ENCODE measurements around the gene MRPL32. TPM values are rescaled to one million over a fixed set of nuclear protein-coding genes. Genes with fewer than 3 reads are reported as not detected.

The MRPL32 gene
- total RNA-seq, 2 donors from 2014 or later = 15.5 to 25.7 TPM

DNA sequence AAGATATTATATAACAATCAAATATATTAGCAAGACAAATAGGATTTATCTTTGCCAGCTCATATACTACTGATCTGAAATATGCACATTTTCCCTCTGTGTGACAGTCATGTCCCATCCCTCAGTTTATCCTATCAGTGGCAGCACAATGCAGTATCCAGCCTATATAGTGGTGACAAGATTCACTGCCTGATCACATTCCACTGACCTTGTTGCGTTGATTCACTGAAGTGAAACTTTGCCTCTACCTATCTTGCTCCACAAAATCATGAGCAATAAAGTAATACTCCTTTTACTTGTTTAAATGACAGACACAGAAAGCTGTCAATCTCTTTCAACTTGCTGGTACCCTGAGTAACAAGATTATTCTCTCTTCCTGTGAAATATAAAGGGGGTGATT, 6.5 kb upstream of the MRPL32 start:
- intact Hi-C loops (cut with DNase I) = no loop called here
- H3K4me1 ChIP-seq = peaks cover 22% of the 10 kb centered on the region
- ATAC-seq = no peak

DNA sequence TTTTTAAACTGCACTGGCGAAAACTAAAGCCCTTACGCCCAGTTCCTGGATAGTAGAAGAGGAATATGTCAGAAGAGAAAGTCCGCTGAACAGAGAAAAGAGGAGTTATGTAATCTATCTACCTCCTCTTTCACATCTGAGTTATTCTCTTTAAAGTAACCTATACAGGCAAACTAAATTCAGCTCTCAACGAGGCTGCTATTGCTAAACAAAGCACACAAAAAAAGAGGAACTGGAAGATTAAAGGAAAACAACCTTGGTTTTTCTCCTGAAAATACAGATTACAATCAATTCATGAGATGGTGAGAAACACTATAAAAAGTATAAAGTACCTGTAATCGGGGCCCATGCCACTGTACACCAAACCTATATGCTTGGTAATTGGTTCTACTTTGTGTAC, 6.0 kb upstream of the MRPL32 start:
- H3K4me3 ChIP-seq = no peak overlapping the region
- H3K27ac ChIP-seq = no peak overlapping the region
- DNase-seq (no peak), ATAC-seq (no peak)
- H3K27me3 ChIP-seq = no peaks in the 10 kb centered on the region
- intact Hi-C loops (cut with DNase I) = no loop called here
- peaks cover 0 to 18% of the 10 kb centered on the region in 2 donors for H3K36me3 ChIP-seq (replicated peaks in 1 of 2; ENCODE audit: insufficient read depth in 1 of 2, low read depth in 2 of 2)
- H3K9me3 ChIP-seq = no peaks in the 10 kb centered on the region
- TF ChIP-seq, protein P1, sequence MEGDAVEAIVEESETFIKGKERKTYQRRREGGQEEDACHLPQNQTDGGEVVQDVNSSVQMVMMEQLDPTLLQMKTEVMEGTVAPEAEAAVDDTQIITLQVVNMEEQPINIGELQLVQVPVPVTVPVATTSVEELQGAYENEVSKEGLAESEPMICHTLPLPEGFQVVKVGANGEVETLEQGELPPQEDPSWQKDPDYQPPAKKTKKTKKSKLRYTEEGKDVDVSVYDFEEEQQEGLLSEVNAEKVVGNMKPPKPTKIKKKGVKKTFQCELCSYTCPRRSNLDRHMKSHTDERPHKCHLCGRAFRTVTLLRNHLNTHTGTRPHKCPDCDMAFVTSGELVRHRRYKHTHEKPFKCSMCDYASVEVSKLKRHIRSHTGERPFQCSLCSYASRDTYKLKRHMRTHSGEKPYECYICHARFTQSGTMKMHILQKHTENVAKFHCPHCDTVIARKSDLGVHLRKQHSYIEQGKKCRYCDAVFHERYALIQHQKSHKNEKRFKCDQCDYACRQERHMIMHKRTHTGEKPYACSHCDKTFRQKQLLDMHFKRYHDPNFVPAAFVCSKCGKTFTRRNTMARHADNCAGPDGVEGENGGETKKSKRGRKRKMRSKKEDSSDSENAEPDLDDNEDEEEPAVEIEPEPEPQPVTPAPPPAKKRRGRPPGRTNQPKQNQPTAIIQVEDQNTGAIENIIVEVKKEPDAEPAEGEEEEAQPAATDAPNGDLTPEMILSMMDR (IDR thresholded peaks at IDR 0.05) = no peak
- no peak for TF ChIP-seq POLR2A (IDR thresholded peaks at IDR 0.05)
- 68 to 83% methylated on average over 5 of the region's 5 CpGs for WGBS, 2 donors
- peaks cover 26% of the 10 kb centered on the region for H3K4me1 ChIP-seq

More for the DNA sequence above, 6.5 kb upstream of the MRPL32 start:
- TF ChIP-seq POLR2A (IDR thresholded peaks at IDR 0.05) = no peak
- TF ChIP-seq, protein P1 (IDR thresholded peaks at IDR 0.05) = no peak
- Histone ChIP-seq H3K9me3 (no peaks in the 10 kb centered on the region), H3K36me3 (replicated peaks in 1 of 2; ENCODE audit: insufficient read depth in 1 of 2, low read depth in 2 of 2) (peaks cover 0 to 18% of the 10 kb centered on the region in 2 donors), H3K27ac (no peak overlapping the region), H3K4me3 (no peak overlapping the region), H3K27me3 (no peaks in the 10 kb centered on the region)
- DNase-seq = no peak
- 73 to 89% methylated on average over 1 of the region's 1 CpG for WGBS, 2 donors

DNA sequence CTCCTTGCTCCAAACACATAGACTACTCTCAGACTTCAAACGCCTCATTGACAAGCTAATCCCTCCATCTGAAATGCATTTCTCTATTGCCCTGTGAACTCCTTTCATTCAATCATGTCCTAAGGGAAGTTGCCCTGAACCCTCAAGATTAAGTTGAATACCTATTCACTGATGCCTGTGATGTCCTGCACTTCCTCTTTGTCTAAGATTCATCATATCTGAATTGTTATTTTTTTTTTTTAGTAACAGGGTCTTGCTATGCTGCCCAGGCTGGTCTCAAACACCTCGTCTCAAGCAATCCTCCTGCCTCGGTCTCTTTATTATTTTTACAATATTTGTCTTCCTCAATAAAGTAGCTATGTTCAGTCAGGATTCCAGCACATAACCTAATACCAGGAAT, 3.4 kb upstream of the MRPL32 start:
- Histone ChIP-seq H3K4me1 (peaks cover 34% of the 10 kb centered on the region), H3K36me3 (replicated peaks in 1 of 2; ENCODE audit: insufficient read depth in 1 of 2, low read depth in 2 of 2) (peaks cover 0 to 11% of the 10 kb centered on the region in 2 donors), H3K4me3 (no peak overlapping the region), H3K27me3 (no peaks in the 10 kb centered on the region), H3K9me3 (no peaks in the 10 kb centered on the region), H3K27ac (no peak overlapping the region)
- DNase-seq (no peak), ATAC-seq (no peak)
- WGBS, 2 donors = 47 to 57% methylated on average over 3 of the region's 3 CpGs
- no peak for TF ChIP-seq POLR2A (IDR thresholded peaks at IDR 0.05)
- TF ChIP-seq, protein P1 (IDR thresholded peaks at IDR 0.05) = no peak
- intact Hi-C loops (cut with DNase I) = no loop called here

DNA sequence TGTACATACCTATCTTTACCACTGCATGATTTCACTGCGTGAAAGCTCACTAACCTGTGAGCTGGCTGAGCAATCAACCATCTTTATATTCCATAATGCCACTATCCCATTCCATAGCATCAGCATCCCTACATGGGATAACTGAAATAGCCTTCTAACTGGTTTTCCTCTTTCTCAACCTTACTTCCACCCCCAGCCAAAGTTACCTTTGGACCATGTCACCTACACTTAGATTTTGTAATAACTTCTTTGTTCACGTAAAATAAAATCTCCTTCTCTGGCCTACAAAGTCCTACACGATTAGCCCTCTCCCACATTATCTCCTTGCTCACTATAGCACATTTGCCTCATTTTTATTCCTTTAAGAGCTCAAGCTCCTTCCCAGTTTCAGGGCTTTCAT, 2.7 kb upstream of the MRPL32 start:
- intact Hi-C loops (cut with DNase I) = no loop called here
- DNase-seq (no peak), ATAC-seq (no peak)
- TF ChIP-seq POLR2A (IDR thresholded peaks at IDR 0.05) = no peak
- TF ChIP-seq, protein P1 (IDR thresholded peaks at IDR 0.05) = no peak
- H3K4me3 ChIP-seq = no peak overlapping the region
- peaks cover 41% of the 10 kb centered on the region for H3K4me1 ChIP-seq
- no peaks in the 10 kb centered on the region for H3K27me3 ChIP-seq
- H3K9me3 ChIP-seq = no peaks in the 10 kb centered on the region
- H3K27ac ChIP-seq = no peak overlapping the region
- peaks cover 0 to 8% of the 10 kb centered on the region in 2 donors for H3K36me3 ChIP-seq (replicated peaks in 1 of 2; ENCODE audit: insufficient read depth in 1 of 2, low read depth in 2 of 2)
- 30 to 40% methylated on average over 3 of the region's 3 CpGs for WGBS, 2 donors

DNA sequence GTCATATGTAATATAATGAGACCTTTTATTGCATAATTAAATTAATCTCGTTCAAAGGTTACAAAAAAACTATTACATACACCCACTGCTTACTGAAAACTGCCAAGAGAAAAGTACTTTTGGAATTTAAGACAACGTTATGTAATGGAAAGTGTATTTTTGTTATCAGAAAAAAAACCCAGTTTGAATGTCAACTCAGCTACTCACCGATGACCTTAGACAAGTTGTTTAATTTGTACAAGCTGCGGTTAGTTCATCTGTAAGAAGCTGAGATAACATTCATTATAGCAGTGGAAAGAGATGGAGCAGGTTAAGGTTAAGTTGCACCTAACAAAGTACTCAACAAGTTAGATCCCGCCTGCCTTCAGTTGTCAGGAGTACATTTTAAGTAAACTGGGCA, 1.3 kb upstream of the MRPL32 start:
- intact Hi-C loops (cut with DNase I) = no loop called here
- 3 to 8% methylated on average over 5 of the region's 5 CpGs for WGBS, 2 donors
- DNase-seq (no peak), ATAC-seq (no peak)
- Histone ChIP-seq H3K4me1 (peaks cover 47% of the 10 kb centered on the region), H3K36me3 (replicated peaks in 1 of 2; ENCODE audit: insufficient read depth in 1 of 2, low read depth in 2 of 2) (peaks cover 0 to 6% of the 10 kb centered on the region in 2 donors), H3K9me3 (no peaks in the 10 kb centered on the region), H3K4me3 (peak overlapping the region; percentile 52 to 75), H3K27ac (peak overlapping the region in 3 of 4 donors; percentile 67 to 87 (median 81)), H3K27me3 (no peaks in the 10 kb centered on the region)
- TF ChIP-seq, protein P1 (IDR thresholded peaks at IDR 0.05) = no peak
- peak in 1 of 3 donors; percentile 37 for TF ChIP-seq POLR2A (IDR thresholded peaks at IDR 0.05)

Measured in body of pancreas (tissue), 4 donors.